HepG2 (cell line): ENCODE results near the gene NAP1L4. TPM values are rescaled to one million over a fixed set of nuclear protein-coding genes. Genes with fewer than 3 reads are reported as not detected.
A peak's percentile ranks its signal among the peaks of the same experiment; 100 is the strongest.

Source experiments
- AHR ChIP-seq: IDR thresholded peaks from 2 replicates; pipeline ENCODE4 v1.6.1; 2018; ENCODE audit warnings: missing genetic modification reagents, missing compliant biosample characterization
- BRF2 ChIP-seq: sonication (generic); formaldehyde crosslinking; IDR thresholded peaks from 2 replicates; pipeline ENCODE4 v1.8.1; 2022; ENCODE audit warnings: mild to moderate bottlenecking, missing genetic modification reagents
- ELF3 ChIP-seq: IDR thresholded peaks from 2 replicates; pipeline ENCODE4 v1.6.1; 2016; ENCODE audit warnings: missing genetic modification reagents, missing compliant biosample characterization
- EZH2 ChIP-seq: conservative IDR thresholded peaks from 2 replicates; pipeline ENCODE4 v1.6.1; 2012; ENCODE audit warnings: mild to moderate bottlenecking, low read depth, low read length, moderate library complexity
- HDAC6 ChIP-seq: fragments of 200-600 bp; sonication (generic); IDR thresholded peaks from 2 replicates; pipeline ENCODE4 v1.7.0; 2017; ENCODE audit warnings: mild to moderate bottlenecking, antibody characterized with exemption, low read length, low read depth
- IRF2 ChIP-seq: IDR thresholded peaks from 2 replicates; pipeline ENCODE4 v1.6.1; 2018; ENCODE audit warnings: missing genetic modification reagents, missing compliant biosample characterization
- KLF15 ChIP-seq: sonication (generic); formaldehyde crosslinking; IDR thresholded peaks from 2 replicates; pipeline ENCODE4 v1.8.1; 2023; ENCODE audit warnings: borderline replicate concordance, mild to moderate bottlenecking, inconsistent platforms, missing genetic modification reagents, mixed read lengths
- MED1 ChIP-seq: sonication (generic); formaldehyde crosslinking; IDR thresholded peaks from 2 replicates; pipeline ENCODE4 v1.4.0; 2020; ENCODE audit warnings: missing genetic modification reagents
- NFE2L1 ChIP-seq: sonication (generic); formaldehyde crosslinking; IDR thresholded peaks from 2 replicates; pipeline ENCODE4 v1.4.0; 2020; ENCODE audit warnings: missing genetic modification reagents, mild to moderate bottlenecking, borderline replicate concordance
- PRPF4 ChIP-seq: fragments of 200-400 bp; formaldehyde crosslinking; IDR thresholded peaks from 2 replicates; pipeline ENCODE4 v1.6.1; 2016; ENCODE audit warnings: low read length, low read depth; ENCODE audit not compliant: poor library complexity, severe bottlenecking
- RARG ChIP-seq: sonication (generic); formaldehyde crosslinking; IDR thresholded peaks from 2 replicates; pipeline ENCODE4 v1.4.0; 2020; ENCODE audit warnings: low read depth, mild to moderate bottlenecking, missing genetic modification reagents
- RCOR2 ChIP-seq: IDR thresholded peaks from 2 replicates; pipeline ENCODE4 v1.6.1; 2016; ENCODE audit warnings: missing biosample characterization, missing genetic modification reagents
- SPEN ChIP-seq: sonication (generic); formaldehyde crosslinking; IDR thresholded peaks from 2 replicates; pipeline ENCODE4 v1.5.1; 2020; ENCODE audit warnings: low read depth, mild to moderate bottlenecking, missing genetic modification reagents
- TARDBP ChIP-seq: sonication (generic); formaldehyde crosslinking; IDR thresholded peaks from 2 replicates; pipeline ENCODE4 v1.8.0; 2022; ENCODE audit warnings: mild to moderate bottlenecking, missing genetic modification reagents
- ZBTB7B ChIP-seq: sonication (generic); formaldehyde crosslinking; IDR thresholded peaks from 2 replicates; pipeline ENCODE4 v1.4.0; 2020; ENCODE audit warnings: missing genetic modification reagents
- ZMYM2 ChIP-seq: sonication (generic); formaldehyde crosslinking; IDR thresholded peaks from 2 replicates; pipeline ENCODE4 v1.8.0; 2022; ENCODE audit warnings: mild to moderate bottlenecking, missing genetic modification reagents
- ZNF354B ChIP-seq: sonication (generic); formaldehyde crosslinking; IDR thresholded peaks from 2 replicates; pipeline ENCODE4 v1.8.0; 2022; ENCODE audit warnings: mild to moderate bottlenecking, missing genetic modification reagents
- ZNF740 ChIP-seq: sonication (generic); formaldehyde crosslinking; IDR thresholded peaks from 2 replicates; pipeline ENCODE4 v1.4.0; 2020; ENCODE audit warnings: missing genetic modification reagents
- polyA plus RNA-seq, 8 experiments: library from polyadenylated mRNA; depleted of rRNA in 3 of 8; stranded (reverse) in 7 of 8; unstranded in 1 of 8; fragments of >200 nt; fragmentation: Illumina TruSeq in 4 of 8; extraction: Trizol in 4 of 8; gene quantifications; 2 replicates each; pipeline versions ENCODE4 v1.2.1 to v1.2.3, GENCODE V29; 2011 to 2016; ENCODE audit warnings: low read depth in 4 of 8, missing spikeins in 1 of 8, mixed read lengths in 1 of 8; ENCODE audit not compliant: insufficient read depth in 1 of 8
- total RNA-seq, 5 experiments: library from RNA; depleted of rRNA; stranded (reverse); fragments of >200 nt; fragmentation: Illumina TruSeq; extraction: Trizol; gene quantifications; 2 replicates each; pipeline ENCODE4 v1.2.3, GENCODE V29; 2016; ENCODE audit warnings: low read depth in 1 of 5
- TF ChIP-seq, protein P1 (sequence below): sonication (generic); formaldehyde crosslinking; IDR thresholded peaks from 2 replicates; pipeline ENCODE4 v1.5.0; 2020; ENCODE audit warnings: missing genetic modification reagents
- TF ChIP-seq, protein P2 (sequence below): sonication (generic); formaldehyde crosslinking; IDR thresholded peaks from 2 replicates; pipeline ENCODE4 v1.4.0; 2020; ENCODE audit warnings: mild to moderate bottlenecking, missing genetic modification reagents, borderline replicate concordance
- TF ChIP-seq, protein P3 (sequence below): sonication (generic); formaldehyde crosslinking; IDR thresholded peaks from 2 replicates; pipeline ENCODE4 v1.4.0; 2020; ENCODE audit warnings: mild to moderate bottlenecking, missing genetic modification reagents

Gene NAP1L4
- total and polyA plus RNA-seq, 2 of the 13 experiments (the other 11 are each of a cell fraction or from before 2014, with no cell fraction given), result 64.0 to 186 TPM

DNA sequence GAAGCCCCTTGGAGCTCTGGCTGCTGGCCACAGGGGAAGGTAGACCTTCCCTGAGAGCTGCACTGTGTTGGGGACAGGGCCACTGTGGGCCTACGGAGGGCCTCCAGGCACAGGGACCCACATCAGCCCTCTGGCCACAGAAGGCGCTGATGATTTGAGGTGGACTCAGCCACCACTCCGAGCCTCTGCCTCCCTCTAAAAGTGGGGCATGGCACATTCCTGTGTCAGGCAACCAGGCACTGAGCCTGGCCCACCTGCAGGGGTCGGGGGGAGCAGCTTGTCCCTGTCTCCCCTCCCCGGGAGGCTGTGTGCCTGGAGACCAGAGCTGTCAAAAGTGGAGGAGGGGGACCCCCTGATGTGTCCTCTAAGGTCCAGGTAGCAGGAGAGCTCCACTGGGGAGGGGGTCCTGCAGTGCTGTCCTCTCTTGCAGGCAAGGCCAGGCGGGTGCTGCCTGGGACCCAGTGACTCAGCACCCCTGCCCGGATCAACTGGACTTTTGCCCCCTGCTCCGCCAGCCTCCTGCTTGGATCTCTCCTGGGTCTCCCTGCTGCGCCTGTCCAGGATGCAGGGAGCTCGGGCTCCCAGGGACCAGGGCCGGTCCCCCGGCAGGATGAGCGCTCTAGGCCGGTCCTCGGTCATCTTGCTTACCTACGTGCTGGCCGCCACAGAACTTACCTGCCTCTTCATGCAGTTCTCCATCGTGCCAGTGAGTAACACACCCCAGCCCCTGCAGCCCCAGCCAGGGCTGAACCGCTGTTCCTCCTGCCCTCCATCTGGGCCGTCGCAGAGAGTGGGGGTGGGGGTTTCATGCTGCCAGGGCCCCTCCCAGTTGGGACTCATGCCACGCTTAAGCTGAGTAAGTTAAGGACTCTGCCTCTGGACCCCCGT is 89.1 kb downstream of the NAP1L4 start (continued):
- TF ChIP-seq, protein P1, sequence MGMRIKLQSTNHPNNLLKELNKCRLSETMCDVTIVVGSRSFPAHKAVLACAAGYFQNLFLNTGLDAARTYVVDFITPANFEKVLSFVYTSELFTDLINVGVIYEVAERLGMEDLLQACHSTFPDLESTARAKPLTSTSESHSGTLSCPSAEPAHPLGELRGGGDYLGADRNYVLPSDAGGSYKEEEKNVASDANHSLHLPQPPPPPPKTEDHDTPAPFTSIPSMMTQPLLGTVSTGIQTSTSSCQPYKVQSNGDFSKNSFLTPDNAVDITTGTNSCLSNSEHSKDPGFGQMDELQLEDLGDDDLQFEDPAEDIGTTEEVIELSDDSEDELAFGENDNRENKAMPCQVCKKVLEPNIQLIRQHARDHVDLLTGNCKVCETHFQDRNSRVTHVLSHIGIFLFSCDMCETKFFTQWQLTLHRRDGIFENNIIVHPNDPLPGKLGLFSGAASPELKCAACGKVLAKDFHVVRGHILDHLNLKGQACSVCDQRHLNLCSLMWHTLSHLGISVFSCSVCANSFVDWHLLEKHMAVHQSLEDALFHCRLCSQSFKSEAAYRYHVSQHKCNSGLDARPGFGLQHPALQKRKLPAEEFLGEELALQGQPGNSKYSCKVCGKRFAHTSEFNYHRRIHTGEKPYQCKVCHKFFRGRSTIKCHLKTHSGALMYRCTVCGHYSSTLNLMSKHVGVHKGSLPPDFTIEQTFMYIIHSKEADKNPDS, result no peak
- TF ChIP-seq BRF2 (CRISPR knock-in tag) (no peak), IRF2 (CRISPR knock-in tag) (peak; percentile 44; the same call in 1 of the 2 replicates), ZNF354B (CRISPR knock-in tag) (no peak), EZH2 (no peak), ZMYM2 (CRISPR knock-in tag) (no peak), TARDBP (CRISPR knock-in tag) (0 out of 2 replicates have a peak, but pooled peaks have one; percentile 11), RCOR2 (CRISPR knock-in tag) (0 out of 2 replicates have a peak, but pooled peaks have one; percentile 33), KLF15 (CRISPR knock-in tag) (no peak), ZBTB7B (peak; percentile 74), PRPF4 (no peak), ELF3 (CRISPR knock-in tag) (0 out of 2 replicates have a peak, but pooled peaks have one; percentile 38), NFE2L1 (CRISPR knock-in tag) (peak; percentile 89), AHR (CRISPR knock-in tag) (no peak), SPEN (CRISPR knock-in tag) (peak; percentile 24; the same call in 1 of the 2 replicates), RARG (CRISPR knock-in tag) (no peak), HDAC6 (no peak), ZNF740 (CRISPR knock-in tag) (no peak), MED1 (CRISPR knock-in tag) (0 out of 2 replicates have a peak, but pooled peaks have one; percentile 32)
- TF ChIP-seq, protein P2, sequence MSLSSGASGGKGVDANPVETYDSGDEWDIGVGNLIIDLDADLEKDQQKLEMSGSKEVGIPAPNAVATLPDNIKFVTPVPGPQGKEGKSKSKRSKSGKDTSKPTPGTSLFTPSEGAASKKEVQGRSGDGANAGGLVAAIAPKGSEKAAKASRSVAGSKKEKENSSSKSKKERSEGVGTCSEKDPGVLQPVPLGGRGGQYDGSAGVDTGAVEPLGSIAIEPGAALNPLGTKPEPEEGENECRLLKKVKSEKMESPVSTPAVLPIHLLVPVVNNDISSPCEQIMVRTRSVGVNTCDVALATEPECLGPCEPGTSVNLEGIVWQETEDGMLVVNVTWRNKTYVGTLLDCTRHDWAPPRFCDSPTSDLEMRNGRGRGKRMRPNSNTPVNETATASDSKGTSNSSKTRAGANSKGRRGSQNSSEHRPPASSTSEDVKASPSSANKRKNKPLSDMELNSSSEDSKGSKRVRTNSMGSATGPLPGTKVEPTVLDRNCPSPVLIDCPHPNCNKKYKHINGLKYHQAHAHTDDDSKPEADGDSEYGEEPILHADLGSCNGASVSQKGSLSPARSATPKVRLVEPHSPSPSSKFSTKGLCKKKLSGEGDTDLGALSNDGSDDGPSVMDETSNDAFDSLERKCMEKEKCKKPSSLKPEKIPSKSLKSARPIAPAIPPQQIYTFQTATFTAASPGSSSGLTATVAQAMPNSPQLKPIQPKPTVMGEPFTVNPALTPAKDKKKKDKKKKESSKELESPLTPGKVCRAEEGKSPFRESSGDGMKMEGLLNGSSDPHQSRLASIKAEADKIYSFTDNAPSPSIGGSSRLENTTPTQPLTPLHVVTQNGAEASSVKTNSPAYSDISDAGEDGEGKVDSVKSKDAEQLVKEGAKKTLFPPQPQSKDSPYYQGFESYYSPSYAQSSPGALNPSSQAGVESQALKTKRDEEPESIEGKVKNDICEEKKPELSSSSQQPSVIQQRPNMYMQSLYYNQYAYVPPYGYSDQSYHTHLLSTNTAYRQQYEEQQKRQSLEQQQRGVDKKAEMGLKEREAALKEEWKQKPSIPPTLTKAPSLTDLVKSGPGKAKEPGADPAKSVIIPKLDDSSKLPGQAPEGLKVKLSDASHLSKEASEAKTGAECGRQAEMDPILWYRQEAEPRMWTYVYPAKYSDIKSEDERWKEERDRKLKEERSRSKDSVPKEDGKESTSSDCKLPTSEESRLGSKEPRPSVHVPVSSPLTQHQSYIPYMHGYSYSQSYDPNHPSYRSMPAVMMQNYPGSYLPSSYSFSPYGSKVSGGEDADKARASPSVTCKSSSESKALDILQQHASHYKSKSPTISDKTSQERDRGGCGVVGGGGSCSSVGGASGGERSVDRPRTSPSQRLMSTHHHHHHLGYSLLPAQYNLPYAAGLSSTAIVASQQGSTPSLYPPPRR (CRISPR knock-in tag), result no peak
- TF ChIP-seq, protein P3, sequence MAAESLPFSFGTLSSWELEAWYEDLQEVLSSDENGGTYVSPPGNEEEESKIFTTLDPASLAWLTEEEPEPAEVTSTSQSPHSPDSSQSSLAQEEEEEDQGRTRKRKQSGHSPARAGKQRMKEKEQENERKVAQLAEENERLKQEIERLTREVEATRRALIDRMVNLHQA, result no peak
